Measurements from ENCODE around the gene HAPLN2.

Gene HAPLN2

DNA sequence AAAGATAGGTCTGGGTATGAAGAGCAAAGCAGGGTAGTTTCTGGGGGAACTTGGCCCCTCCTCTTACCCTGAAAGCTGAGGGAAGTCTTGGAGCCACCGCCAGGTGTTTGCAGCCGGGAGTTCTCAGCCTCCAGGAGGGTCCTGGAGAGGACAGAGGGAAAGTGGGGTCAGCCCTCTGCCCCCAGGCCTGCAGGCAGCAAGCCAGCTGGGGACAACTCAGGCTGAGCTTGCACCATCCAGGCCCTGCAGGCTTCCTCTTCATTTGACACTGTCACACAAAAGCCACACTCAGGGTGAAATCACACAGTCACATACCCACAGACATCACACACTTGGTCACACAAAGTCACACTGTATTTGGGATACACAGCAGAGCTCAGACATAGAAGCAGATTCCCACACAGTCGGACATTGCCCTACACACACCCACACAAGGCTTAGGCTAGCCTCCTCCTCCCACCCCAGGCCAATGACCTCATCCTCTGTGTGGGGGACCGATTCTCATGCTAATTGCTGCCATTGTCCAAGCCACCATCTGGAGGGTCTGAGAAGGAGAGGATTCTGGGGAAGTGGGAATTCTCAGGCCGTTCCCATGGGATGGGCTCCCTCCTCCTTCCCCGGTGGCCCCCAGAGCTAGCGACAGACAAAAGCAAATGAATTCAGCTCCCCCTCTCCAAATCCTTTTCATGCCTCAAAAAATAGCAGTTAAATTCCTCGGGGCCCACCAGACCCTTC lies 54.3 kb downstream of the HAPLN2 start:
- no peak overlapping the region for H3K27ac ChIP-seq (ENCODE audit: extremely low read depth, low read depth, low read length)
- ChIA-PET POLR2A (interaction anchor here (1.1 to 1.7 kb wide), 2 partner anchors 9 to 12 kb away, joined by 4 to 7 read pairs; no protein-coding TSS in a partner anchor), CTCF (interaction anchor here (0.6 to 21.1 kb wide), 7 partner anchors 12 to 91 kb away, joined by 3 to 564 read pairs (median 9); no protein-coding TSS in a partner anchor)
- no peak overlapping the region for H3K4me3 ChIP-seq (ENCODE audit: low read depth, low read length)
- no peaks in the 10 kb centered on the region for H3K4me1 ChIP-seq (ENCODE audit: control insufficient read depth, insufficient read depth, low read length)
- peaks cover 0 to 16% of the 10 kb centered on the region in 2 experiments; a peak in 1 of 3 replicates for H3K36me3 ChIP-seq (ENCODE audit: control insufficient read depth in 2 of 2, insufficient read depth in 1 of 2, low read length in 2 of 2)
- no peaks in the 10 kb centered on the region for H3K9me3 ChIP-seq (ENCODE audit: control insufficient read depth, insufficient read depth, low read depth, low read length)
- TF ChIP-seq ZXDB (tag by site-specific recombination; IDR thresholded peaks at IDR 0.05), result no peak
- no peak for TF ChIP-seq ZNF501 (tag by site-specific recombination; IDR thresholded peaks at IDR 0.05)
- no peak for TF ChIP-seq ZFP37 (tag by site-specific recombination; IDR thresholded peaks at IDR 0.05)
- no peak for TF ChIP-seq TRIM28 (IDR thresholded peaks at IDR 0.05; ENCODE audit: borderline replicate concordance, low read length)
- TF ChIP-seq, protein P1, sequence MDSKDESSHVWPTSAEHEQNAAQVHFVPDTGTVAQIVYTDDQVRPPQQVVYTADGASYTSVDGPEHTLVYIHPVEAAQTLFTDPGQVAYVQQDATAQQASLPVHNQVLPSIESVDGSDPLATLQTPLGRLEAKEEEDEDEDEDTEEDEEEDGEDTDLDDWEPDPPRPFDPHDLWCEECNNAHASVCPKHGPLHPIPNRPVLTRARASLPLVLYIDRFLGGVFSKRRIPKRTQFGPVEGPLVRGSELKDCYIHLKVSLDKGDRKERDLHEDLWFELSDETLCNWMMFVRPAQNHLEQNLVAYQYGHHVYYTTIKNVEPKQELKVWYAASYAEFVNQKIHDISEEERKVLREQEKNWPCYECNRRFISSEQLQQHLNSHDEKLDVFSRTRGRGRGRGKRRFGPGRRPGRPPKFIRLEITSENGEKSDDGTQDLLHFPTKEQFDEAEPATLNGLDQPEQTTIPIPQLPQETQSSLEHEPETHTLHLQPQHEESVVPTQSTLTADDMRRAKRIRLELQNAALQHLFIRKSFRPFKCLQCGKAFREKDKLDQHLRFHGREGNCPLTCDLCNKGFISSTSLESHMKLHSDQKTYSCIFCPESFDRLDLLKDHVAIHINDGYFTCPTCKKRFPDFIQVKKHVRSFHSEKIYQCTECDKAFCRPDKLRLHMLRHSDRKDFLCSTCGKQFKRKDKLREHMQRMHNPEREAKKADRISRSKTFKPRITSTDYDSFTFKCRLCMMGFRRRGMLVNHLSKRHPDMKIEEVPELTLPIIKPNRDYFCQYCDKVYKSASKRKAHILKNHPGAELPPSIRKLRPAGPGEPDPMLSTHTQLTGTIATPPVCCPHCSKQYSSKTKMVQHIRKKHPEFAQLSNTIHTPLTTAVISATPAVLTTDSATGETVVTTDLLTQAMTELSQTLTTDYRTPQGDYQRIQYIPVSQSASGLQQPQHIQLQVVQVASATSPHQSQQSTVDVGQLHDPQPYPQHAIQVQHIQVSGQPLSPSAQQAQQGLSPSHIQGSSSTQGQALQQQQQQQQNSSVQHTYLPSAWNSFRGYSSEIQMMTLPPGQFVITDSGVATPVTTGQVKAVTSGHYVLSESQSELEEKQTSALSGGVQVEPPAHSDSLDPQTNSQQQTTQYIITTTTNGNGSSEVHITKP (tag by site-specific recombination; IDR thresholded peaks at IDR 0.05), result peak; percentile 53
- no peak for TF ChIP-seq SCRT2 (tag by site-specific recombination; IDR thresholded peaks at IDR 0.05)
- no peak for TF ChIP-seq ZNF549 (tag by site-specific recombination; IDR thresholded peaks at IDR 0.05)
- TF ChIP-seq ZNF555 (tag by site-specific recombination; conservative IDR thresholded peaks at IDR 0.05), result no peak
- TF ChIP-seq MZF1 (tag by site-specific recombination; IDR thresholded peaks at IDR 0.05; ENCODE audit: borderline replicate concordance), result no peak
- peak; percentile 75 for TF ChIP-seq ZNF600 (tag by site-specific recombination; IDR thresholded peaks at IDR 0.05)
- no peak for TF ChIP-seq ZNF121 (tag by site-specific recombination; IDR thresholded peaks at IDR 0.05)
- TF ChIP-seq, protein P2, sequence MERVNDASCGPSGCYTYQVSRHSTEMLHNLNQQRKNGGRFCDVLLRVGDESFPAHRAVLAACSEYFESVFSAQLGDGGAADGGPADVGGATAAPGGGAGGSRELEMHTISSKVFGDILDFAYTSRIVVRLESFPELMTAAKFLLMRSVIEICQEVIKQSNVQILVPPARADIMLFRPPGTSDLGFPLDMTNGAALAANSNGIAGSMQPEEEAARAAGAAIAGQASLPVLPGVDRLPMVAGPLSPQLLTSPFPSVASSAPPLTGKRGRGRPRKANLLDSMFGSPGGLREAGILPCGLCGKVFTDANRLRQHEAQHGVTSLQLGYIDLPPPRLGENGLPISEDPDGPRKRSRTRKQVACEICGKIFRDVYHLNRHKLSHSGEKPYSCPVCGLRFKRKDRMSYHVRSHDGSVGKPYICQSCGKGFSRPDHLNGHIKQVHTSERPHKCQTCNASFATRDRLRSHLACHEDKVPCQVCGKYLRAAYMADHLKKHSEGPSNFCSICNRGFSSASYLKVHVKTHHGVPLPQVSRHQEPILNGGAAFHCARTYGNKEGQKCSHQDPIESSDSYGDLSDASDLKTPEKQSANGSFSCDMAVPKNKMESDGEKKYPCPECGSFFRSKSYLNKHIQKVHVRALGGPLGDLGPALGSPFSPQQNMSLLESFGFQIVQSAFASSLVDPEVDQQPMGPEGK (tag by site-specific recombination; IDR thresholded peaks at IDR 0.05), result peak; percentile 83
- TF ChIP-seq ZNF623 (tag by site-specific recombination; IDR thresholded peaks at IDR 0.05), result no peak
- TF ChIP-seq ZNF423 (tag by site-specific recombination; IDR thresholded peaks at IDR 0.05), result no peak
- TF ChIP-seq ZNF521 (tag by site-specific recombination; IDR thresholded peaks at IDR 0.05), result no peak
- TF ChIP-seq, protein P3, sequence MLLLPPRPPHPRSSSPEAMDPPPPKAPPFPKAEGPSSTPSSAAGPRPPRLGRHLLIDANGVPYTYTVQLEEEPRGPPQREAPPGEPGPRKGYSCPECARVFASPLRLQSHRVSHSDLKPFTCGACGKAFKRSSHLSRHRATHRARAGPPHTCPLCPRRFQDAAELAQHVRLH (tag by site-specific recombination; IDR thresholded peaks at IDR 0.05), result no peak
- TF ChIP-seq ZFP69B (tag by site-specific recombination; IDR thresholded peaks at IDR 0.05), result peak; percentile 68; the same call in 1 of the 2 replicates
- TF ChIP-seq ZNF416 (tag by site-specific recombination; IDR thresholded peaks at IDR 0.05), result no peak
- no peak for TF ChIP-seq ZNF670 (tag by site-specific recombination; IDR thresholded peaks at IDR 0.05; ENCODE audit: low read depth)
- no peak for TF ChIP-seq ZNF175 (tag by site-specific recombination; IDR thresholded peaks at IDR 0.05)
- TF ChIP-seq, protein P4, sequence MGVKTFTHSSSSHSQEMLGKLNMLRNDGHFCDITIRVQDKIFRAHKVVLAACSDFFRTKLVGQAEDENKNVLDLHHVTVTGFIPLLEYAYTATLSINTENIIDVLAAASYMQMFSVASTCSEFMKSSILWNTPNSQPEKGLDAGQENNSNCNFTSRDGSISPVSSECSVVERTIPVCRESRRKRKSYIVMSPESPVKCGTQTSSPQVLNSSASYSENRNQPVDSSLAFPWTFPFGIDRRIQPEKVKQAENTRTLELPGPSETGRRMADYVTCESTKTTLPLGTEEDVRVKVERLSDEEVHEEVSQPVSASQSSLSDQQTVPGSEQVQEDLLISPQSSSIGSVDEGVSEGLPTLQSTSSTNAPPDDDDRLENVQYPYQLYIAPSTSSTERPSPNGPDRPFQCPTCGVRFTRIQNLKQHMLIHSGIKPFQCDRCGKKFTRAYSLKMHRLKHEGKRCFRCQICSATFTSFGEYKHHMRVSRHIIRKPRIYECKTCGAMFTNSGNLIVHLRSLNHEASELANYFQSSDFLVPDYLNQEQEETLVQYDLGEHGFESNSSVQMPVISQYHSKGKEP (tag by site-specific recombination; IDR thresholded peaks at IDR 0.05), result no peak
- TF ChIP-seq ZNF776 (tag by site-specific recombination; IDR thresholded peaks at IDR 0.05; ENCODE audit: borderline replicate concordance), result no peak
- peak; percentile 98 for TF ChIP-seq GLIS1 (tag by site-specific recombination; IDR thresholded peaks at IDR 0.05)
- no peak for TF ChIP-seq ZNF248 (tag by site-specific recombination; IDR thresholded peaks at IDR 0.05)
- no peak for TF ChIP-seq WT1 (tag by site-specific recombination; IDR thresholded peaks at IDR 0.05)
- no peak for TF ChIP-seq ZNF596 (tag by site-specific recombination; IDR thresholded peaks at IDR 0.05)
- TF ChIP-seq, protein P5, sequence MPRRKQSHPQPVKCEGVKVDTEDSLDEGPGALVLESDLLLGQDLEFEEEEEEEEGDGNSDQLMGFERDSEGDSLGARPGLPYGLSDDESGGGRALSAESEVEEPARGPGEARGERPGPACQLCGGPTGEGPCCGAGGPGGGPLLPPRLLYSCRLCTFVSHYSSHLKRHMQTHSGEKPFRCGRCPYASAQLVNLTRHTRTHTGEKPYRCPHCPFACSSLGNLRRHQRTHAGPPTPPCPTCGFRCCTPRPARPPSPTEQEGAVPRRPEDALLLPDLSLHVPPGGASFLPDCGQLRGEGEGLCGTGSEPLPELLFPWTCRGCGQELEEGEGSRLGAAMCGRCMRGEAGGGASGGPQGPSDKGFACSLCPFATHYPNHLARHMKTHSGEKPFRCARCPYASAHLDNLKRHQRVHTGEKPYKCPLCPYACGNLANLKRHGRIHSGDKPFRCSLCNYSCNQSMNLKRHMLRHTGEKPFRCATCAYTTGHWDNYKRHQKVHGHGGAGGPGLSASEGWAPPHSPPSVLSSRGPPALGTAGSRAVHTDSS (tag by site-specific recombination; IDR thresholded peaks at IDR 0.05), result no peak
- no peak for TF ChIP-seq ZNF184 (tag by site-specific recombination; IDR thresholded peaks at IDR 0.05)
- TF ChIP-seq REPIN1 (tag by site-specific recombination; IDR thresholded peaks at IDR 0.05; ENCODE audit: low read depth), result no peak
